K562 (cell line): Measurements from ENCODE around the gene SLC38A1. TPM values are rescaled to one million over a fixed set of nuclear protein-coding genes. Genes with fewer than 3 reads are reported as not detected.

Experiments used
- CSDE1 ChIP-seq, 2 experiments: fragments of 450-650 bp; IDR thresholded peaks; 2 replicates each; pipeline ENCODE4 v1.6.1; 2016; ENCODE audit warnings: mild to moderate bottlenecking in 1 of 2
- FOXJ2 ChIP-seq: fragments of 200-800 bp; sonication (Bioruptor generic); IDR thresholded peaks from 2 replicates; pipeline ENCODE4 v1.6.1; 2016; ENCODE audit warnings: missing genetic modification characterization, missing compliant biosample characterization
- FOXM1 ChIP-seq, 2 experiments: fragments of 450-650 bp in 1 of 2; sonication (generic) in 1 of 2; formaldehyde crosslinking in 1 of 2; IDR thresholded peaks; 2 replicates each; pipeline versions ENCODE4 v1.6.1 to v1.9.0; 2017 to 2022; ENCODE audit warnings: low read depth in 2 of 2, mild to moderate bottlenecking in 2 of 2, missing genetic modification reagents in 1 of 2, moderate library complexity in 1 of 2
- FUS ChIP-seq: fragments of 200-400 bp; formaldehyde crosslinking; optimal IDR thresholded peaks from 2 replicates; pipeline ENCODE3; 2017; ENCODE audit warnings: low read depth, low read length
- GTF2B ChIP-seq: IDR thresholded peaks from 2 replicates; pipeline ENCODE4 v1.6.1; 2011; ENCODE audit not compliant: insufficient read length; ENCODE audit errors: extremely low read depth
- HOXB6 ChIP-seq: fragments of 250-450 bp; sonication (Bioruptor Pico); IDR thresholded peaks from 2 replicates; pipeline ENCODE4 v1.5.1; 2022; ENCODE audit warnings: mild to moderate bottlenecking, borderline replicate concordance
- KAT2B ChIP-seq: IDR thresholded peaks from one replicate; pipeline ENCODE4 v1.6.1; 2012; ENCODE audit warnings: low read depth, mild to moderate bottlenecking, control low read depth, inconsistent platforms, low read length, moderate library complexity
- KAT8 ChIP-seq: fragments of 450-650 bp; IDR thresholded peaks from 2 replicates; pipeline ENCODE4 v1.6.1; 2016; ENCODE audit warnings: low read depth, mild to moderate bottlenecking
- NR2C1 ChIP-seq, 2 experiments: fragments of 450-650 bp; IDR thresholded peaks; 2 replicates each; pipeline ENCODE4 v1.6.1; 2017; ENCODE audit warnings: mild to moderate bottlenecking in 2 of 2, antibody characterized with exemption in 1 of 2, inconsistent platforms in 1 of 2, missing compliant biosample characterization in 1 of 2, missing genetic modification characterization in 1 of 2
- RFX5 ChIP-seq: IDR thresholded peaks from 2 replicates; pipeline ENCODE4 v1.6.1; 2011; ENCODE audit warnings: low read depth, mild to moderate bottlenecking, improper control_type of control experiment, low read length
- TOE1 ChIP-seq, 2 experiments: fragments of 450-650 bp in 1 of 2; sonication (generic) in 1 of 2; formaldehyde crosslinking in 1 of 2; IDR thresholded peaks; 2 replicates each; pipeline versions ENCODE4 v1.7.1 to v1.8.0; 2016 to 2022; ENCODE audit warnings: borderline replicate concordance in 2 of 2, mild to moderate bottlenecking in 2 of 2, antibody characterized with exemption in 1 of 2, inconsistent platforms in 1 of 2, low read depth in 1 of 2, missing genetic modification reagents in 1 of 2, moderate library complexity in 1 of 2
- ZBTB1 ChIP-seq: sonication (generic); formaldehyde crosslinking; IDR thresholded peaks from 2 replicates; pipeline ENCODE4 v1.8.1; 2023; ENCODE audit warnings: missing genetic modification reagents, low read depth, mild to moderate bottlenecking, borderline replicate concordance
- ZBTB5 ChIP-seq: fragments of 450-650 bp; IDR thresholded peaks from 2 replicates; pipeline ENCODE4 v1.6.1; 2017; ENCODE audit warnings: antibody characterized with exemption
- ZNF146 ChIP-seq: IDR thresholded peaks from one replicate; pipeline ENCODE4 v1.6.1; 2018; ENCODE audit warnings: missing compliant biosample characterization; ENCODE audit not compliant: unreplicated experiment
- ZNF395 ChIP-seq: fragments of 200-800 bp; sonication (Bioruptor generic); IDR thresholded peaks from 2 replicates; pipeline ENCODE4 v1.6.1; 2017; ENCODE audit warnings: missing genetic modification characterization, missing compliant biosample characterization
- polyA plus RNA-seq, 8 experiments: library from polyadenylated mRNA; depleted of rRNA in 4 of 8; stranded (reverse) in 5 of 8; unstranded in 3 of 8; fragments of >200 nt; fragmentation: Nextera tagmentation in 2 of 8; fragmentation: Illumina TruSeq in 1 of 8; extraction: Ambion mirVana in 2 of 8; extraction: Trizol in 1 of 8; gene quantifications; 2 replicates each; pipeline versions ENCODE4 v1.2.1 to v1.2.3, GENCODE V29; 2011 to 2014; ENCODE audit warnings: inconsistent platforms in 1 of 8, missing spikeins in 1 of 8
- total RNA-seq, 7 experiments: library from RNA; depleted of rRNA in 6 of 7; stranded (reverse); fragments of >200 nt in 6 of 7; fragmentation: Illumina TruSeq in 2 of 7; extraction: Trizol in 2 of 7; gene quantifications; 2 replicates each; pipeline versions ENCODE4 v1.2.1 to v1.2.3, GENCODE V29; 2011 to 2021; ENCODE audit warnings: low replicate concordance in 1 of 7
- TF ChIP-seq, protein P1 (sequence below): sonication (generic); formaldehyde crosslinking; IDR thresholded peaks from 2 replicates; pipeline ENCODE4 v1.8.0; 2023; ENCODE audit warnings: mild to moderate bottlenecking, missing genetic modification reagents
- TF ChIP-seq, protein P2 (sequence below): fragments of 450-650 bp; IDR thresholded peaks from 2 replicates; pipeline ENCODE4 v1.6.1; 2016; ENCODE audit warnings: antibody characterized with exemption

Gene SLC38A1
- total and polyA plus RNA-seq, 9 of the 15 experiments (the other 6 are each of a cell fraction or from before 2014, with no cell fraction given): 51.9 to 112 (median 75.0) TPM

GRCh38 chr12:46266382-46266791 lies 2.5 kb downstream of the SLC38A1 start (continued):
- TF ChIP-seq FOXM1 (IDR thresholded peaks at IDR 0.05; ENCODE audit: low read depth) (no peak), FOXM1 (CRISPR knock-in tag; IDR thresholded peaks at IDR 0.05; ENCODE audit: low read depth) (no peak), HOXB6 (no peak), ZNF395 (CRISPR knock-in tag) (0 out of 2 replicates have a peak, but pooled peaks have one; percentile 29), RFX5 (no peak), ZBTB5 (no peak), FUS (no peak), CSDE1 (IDR thresholded peaks at IDR 0.05) (no peak), GTF2B (no peak), ZNF146 (CRISPR knock-in tag) (no peak), ZBTB1 (CRISPR knock-in tag) (no peak), TOE1 (IDR thresholded peaks at IDR 0.05; ENCODE audit: borderline replicate concordance) (peak; percentile 45; the same call in 1 of the 2 replicates), TOE1 (CRISPR knock-in tag; IDR thresholded peaks at IDR 0.05; ENCODE audit: borderline replicate concordance, low read depth) (no peak), KAT8 (no peak), NR2C1 (IDR thresholded peaks at IDR 0.05) (0 out of 2 replicates have a peak, but pooled peaks have one; percentile 9), NR2C1 (tag; IDR thresholded peaks at IDR 0.05) (no peak), FOXJ2 (no peak), KAT2B (no peak)
- TF ChIP-seq, protein P1, sequence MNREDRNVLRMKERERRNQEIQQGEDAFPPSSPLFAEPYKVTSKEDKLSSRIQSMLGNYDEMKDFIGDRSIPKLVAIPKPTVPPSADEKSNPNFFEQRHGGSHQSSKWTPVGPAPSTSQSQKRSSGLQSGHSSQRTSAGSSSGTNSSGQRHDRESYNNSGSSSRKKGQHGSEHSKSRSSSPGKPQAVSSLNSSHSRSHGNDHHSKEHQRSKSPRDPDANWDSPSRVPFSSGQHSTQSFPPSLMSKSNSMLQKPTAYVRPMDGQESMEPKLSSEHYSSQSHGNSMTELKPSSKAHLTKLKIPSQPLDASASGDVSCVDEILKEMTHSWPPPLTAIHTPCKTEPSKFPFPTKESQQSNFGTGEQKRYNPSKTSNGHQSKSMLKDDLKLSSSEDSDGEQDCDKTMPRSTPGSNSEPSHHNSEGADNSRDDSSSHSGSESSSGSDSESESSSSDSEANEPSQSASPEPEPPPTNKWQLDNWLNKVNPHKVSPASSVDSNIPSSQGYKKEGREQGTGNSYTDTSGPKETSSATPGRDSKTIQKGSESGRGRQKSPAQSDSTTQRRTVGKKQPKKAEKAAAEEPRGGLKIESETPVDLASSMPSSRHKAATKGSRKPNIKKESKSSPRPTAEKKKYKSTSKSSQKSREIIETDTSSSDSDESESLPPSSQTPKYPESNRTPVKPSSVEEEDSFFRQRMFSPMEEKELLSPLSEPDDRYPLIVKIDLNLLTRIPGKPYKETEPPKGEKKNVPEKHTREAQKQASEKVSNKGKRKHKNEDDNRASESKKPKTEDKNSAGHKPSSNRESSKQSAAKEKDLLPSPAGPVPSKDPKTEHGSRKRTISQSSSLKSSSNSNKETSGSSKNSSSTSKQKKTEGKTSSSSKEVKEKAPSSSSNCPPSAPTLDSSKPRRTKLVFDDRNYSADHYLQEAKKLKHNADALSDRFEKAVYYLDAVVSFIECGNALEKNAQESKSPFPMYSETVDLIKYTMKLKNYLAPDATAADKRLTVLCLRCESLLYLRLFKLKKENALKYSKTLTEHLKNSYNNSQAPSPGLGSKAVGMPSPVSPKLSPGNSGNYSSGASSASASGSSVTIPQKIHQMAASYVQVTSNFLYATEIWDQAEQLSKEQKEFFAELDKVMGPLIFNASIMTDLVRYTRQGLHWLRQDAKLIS (CRISPR knock-in tag): no peak
- TF ChIP-seq, protein P2, sequence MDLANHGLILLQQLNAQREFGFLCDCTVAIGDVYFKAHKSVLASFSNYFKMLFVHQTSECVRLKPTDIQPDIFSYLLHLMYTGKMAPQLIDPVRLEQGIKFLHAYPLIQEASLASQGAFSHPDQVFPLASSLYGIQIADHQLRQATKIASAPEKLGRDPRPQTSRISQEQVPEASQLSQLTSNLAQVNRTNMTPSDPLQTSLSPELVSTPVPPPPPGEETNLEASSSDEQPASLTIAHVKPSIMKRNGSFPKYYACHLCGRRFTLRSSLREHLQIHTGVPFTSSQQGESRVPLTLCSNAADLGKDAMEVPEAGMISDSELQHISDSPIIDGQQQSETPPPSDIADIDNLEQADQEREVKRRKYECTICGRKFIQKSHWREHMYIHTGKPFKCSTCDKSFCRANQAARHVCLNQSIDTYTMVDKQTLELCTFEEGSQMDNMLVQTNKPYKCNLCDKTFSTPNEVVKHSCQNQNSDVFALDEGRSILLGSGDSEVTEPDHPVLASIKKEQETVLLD: no peak
